Parathyroid adenoma (tissue), 2 donors: ENCODE results near the gene ACAD8.

ENCODE experiments used
- H2AFZ ChIP-seq: fragments of 300-600 bp; sonication (generic); one replicate; pipeline ENCODE4 v1.7.0; 2017; ENCODE audit warnings: antibody characterized with exemption, mild to moderate bottlenecking
- H3K27ac ChIP-seq: fragments of 300-600 bp; sonication (generic); one replicate; pipeline ENCODE4 v1.7.0; 2017
- H3K27me3 ChIP-seq: fragments of 300-600 bp; sonication (generic); one replicate; pipeline ENCODE4 v1.7.0; 2017; ENCODE audit warnings: low read length; ENCODE audit not compliant: control insufficient read depth, insufficient read depth
- H3K36me3 ChIP-seq: fragments of 300-600 bp; sonication (generic); one replicate; pipeline ENCODE4 v1.7.0; 2017; ENCODE audit warnings: low read length; ENCODE audit not compliant: control insufficient read depth, insufficient read depth
- H3K4me1 ChIP-seq: fragments of 300-600 bp; sonication (generic); one replicate; pipeline ENCODE4 v1.7.0; 2017; ENCODE audit warnings: control low read depth
- H3K4me2 ChIP-seq: fragments of 300-600 bp; sonication (generic); one replicate; pipeline ENCODE4 v1.7.0; 2017; ENCODE audit warnings: low read length
- H3K4me3 ChIP-seq: fragments of 300-600 bp; sonication (generic); one replicate; pipeline ENCODE4 v1.7.0; 2017; ENCODE audit warnings: low read depth, low read length
- H3K79me2 ChIP-seq: fragments of 300-600 bp; sonication (generic); one replicate; pipeline ENCODE4 v1.7.0; 2017; ENCODE audit warnings: control low read depth
- H3K9ac ChIP-seq: fragments of 300-600 bp; sonication (generic); one replicate; pipeline ENCODE4 v1.7.0; 2017; ENCODE audit warnings: mild to moderate bottlenecking
- H3K9me3 ChIP-seq: fragments of 300-600 bp; sonication (generic); one replicate; pipeline ENCODE4 v1.7.0; 2017; ENCODE audit warnings: low read length; ENCODE audit not compliant: control insufficient read depth
- TF ChIP-seq, protein P1 (sequence below): fragments of 300-600 bp; sonication (generic); IDR thresholded peaks from one replicate; pipeline ENCODE4 v1.7.0; 2017; ENCODE audit warnings: antibody characterized with exemption, mild to moderate bottlenecking
- donor health status: primary hyperparathyroidism.

The ACAD8 gene

DNA sequence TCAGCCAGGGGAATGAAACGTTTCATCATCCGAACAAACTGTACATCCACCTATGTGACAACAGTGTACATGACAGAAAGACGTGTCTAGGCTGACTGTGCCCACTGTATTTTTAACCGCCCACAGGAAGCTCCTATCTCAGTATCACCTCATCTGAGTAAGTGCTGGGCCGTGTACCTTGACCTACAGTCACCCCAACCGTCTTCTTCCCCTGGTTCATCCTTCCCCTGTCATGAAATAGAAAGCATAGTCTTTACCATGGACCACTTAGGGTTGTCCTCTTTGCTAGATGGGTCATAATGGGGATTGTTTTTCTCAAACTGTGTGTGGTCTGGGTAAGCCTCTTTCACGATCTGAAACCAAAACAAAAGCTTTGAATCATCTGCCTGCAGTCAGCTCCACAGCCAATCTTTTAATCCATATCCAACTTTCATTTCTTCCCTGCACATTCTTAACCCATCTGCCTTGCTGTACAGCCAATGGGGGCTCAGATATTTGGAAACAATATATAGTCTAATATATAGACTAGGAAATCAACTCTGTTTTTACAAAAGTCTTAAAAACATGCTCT lies 4.4 kb upstream of the ACAD8 start:
- no peak overlapping the region for H3K4me3 ChIP-seq
- H3K79me2 ChIP-seq, result no peaks in the 10 kb centered on the region
- no peaks in the 10 kb centered on the region for H3K9me3 ChIP-seq
- no peak overlapping the region for H3K9ac ChIP-seq
- no peak overlapping the region for H2AFZ ChIP-seq
- no peak overlapping the region for H3K27ac ChIP-seq
- no peaks in the 10 kb centered on the region for H3K36me3 ChIP-seq
- H3K4me2 ChIP-seq, result no peak overlapping the region
- H3K27me3 ChIP-seq, result no peaks in the 10 kb centered on the region
- H3K4me1 ChIP-seq, result peaks cover 6% of the 10 kb centered on the region
- TF ChIP-seq, protein P1, sequence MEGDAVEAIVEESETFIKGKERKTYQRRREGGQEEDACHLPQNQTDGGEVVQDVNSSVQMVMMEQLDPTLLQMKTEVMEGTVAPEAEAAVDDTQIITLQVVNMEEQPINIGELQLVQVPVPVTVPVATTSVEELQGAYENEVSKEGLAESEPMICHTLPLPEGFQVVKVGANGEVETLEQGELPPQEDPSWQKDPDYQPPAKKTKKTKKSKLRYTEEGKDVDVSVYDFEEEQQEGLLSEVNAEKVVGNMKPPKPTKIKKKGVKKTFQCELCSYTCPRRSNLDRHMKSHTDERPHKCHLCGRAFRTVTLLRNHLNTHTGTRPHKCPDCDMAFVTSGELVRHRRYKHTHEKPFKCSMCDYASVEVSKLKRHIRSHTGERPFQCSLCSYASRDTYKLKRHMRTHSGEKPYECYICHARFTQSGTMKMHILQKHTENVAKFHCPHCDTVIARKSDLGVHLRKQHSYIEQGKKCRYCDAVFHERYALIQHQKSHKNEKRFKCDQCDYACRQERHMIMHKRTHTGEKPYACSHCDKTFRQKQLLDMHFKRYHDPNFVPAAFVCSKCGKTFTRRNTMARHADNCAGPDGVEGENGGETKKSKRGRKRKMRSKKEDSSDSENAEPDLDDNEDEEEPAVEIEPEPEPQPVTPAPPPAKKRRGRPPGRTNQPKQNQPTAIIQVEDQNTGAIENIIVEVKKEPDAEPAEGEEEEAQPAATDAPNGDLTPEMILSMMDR, result no peak

GRCh38 chr11:134250246-134250645 lies 3.1 kb upstream of the ACAD8 start:
- Histone ChIP-seq H3K4me1 (peaks cover 6% of the 10 kb centered on the region), H3K27ac (no peak overlapping the region), H3K9me3 (no peaks in the 10 kb centered on the region), H3K36me3 (no peaks in the 10 kb centered on the region), H3K9ac (no peak overlapping the region), H3K4me3 (no peak overlapping the region), H2AFZ (no peak overlapping the region), H3K79me2 (no peaks in the 10 kb centered on the region), H3K27me3 (no peaks in the 10 kb centered on the region), H3K4me2 (no peak overlapping the region)
- TF ChIP-seq, protein P1, result no peak

GRCh38 chr11:134250675-134251074 lies 2.7 kb upstream of the ACAD8 start:
- no peaks in the 10 kb centered on the region for H3K9me3 ChIP-seq
- no peak overlapping the region for H3K4me2 ChIP-seq
- TF ChIP-seq, protein P1, result no peak
- H3K4me3 ChIP-seq, result no peak overlapping the region
- H3K79me2 ChIP-seq, result no peaks in the 10 kb centered on the region
- H3K27me3 ChIP-seq, result no peaks in the 10 kb centered on the region
- no peak overlapping the region for H3K9ac ChIP-seq
- no peak overlapping the region for H2AFZ ChIP-seq
- H3K36me3 ChIP-seq, result no peaks in the 10 kb centered on the region
- H3K4me1 ChIP-seq, result peaks cover 6% of the 10 kb centered on the region
- no peak overlapping the region for H3K27ac ChIP-seq

- Histone ChIP-seq H3K27ac (peak overlapping the region; percentile 47), H3K36me3 (no peaks in the 10 kb centered on the region), H3K79me2 (no peaks in the 10 kb centered on the region), H3K9ac (no peak overlapping the region), H3K4me2 (peak overlapping the region; percentile 57), H2AFZ (peak overlapping the region; percentile 82), H3K4me1 (peaks cover 6% of the 10 kb centered on the region), H3K9me3 (no peaks in the 10 kb centered on the region), H3K27me3 (no peaks in the 10 kb centered on the region), H3K4me3 (peak overlapping the region; percentile 84)
- TF ChIP-seq, protein P1, result no peak
Observed at GRCh38 chr11:134252346-134253187, 801 bp upstream of the ACAD8 start.
